SK-N-MC (cell line): ENCODE results near the gene RICTOR.

Experiments
- EZH2 ChIP-seq: fragments of 200-600 bp; sonication (generic); IDR thresholded peaks from one replicate; pipeline ENCODE4 v1.6.1; 2017; ENCODE audit warnings: antibody characterized with exemption
- FOXP2 ChIP-seq: optimal IDR thresholded peaks from 2 replicates; pipeline ENCODE3; 2011; ENCODE audit warnings: mild to moderate bottlenecking, moderate library complexity; ENCODE audit not compliant: insufficient read depth; ENCODE audit errors: extremely low read length, control extremely low read depth
- POLR2AphosphoS5 ChIP-seq: IDR thresholded peaks from 2 replicates; pipeline ENCODE4 v1.6.1; 2012; ENCODE audit warnings: mild to moderate bottlenecking, low read depth, low read length, borderline replicate concordance

- TF ChIP-seq POLR2AphosphoS5 (no peak), EZH2 (no peak), FOXP2 (no peak)
These were observed 152.0 kb downstream of the RICTOR start for GRCh38 chr5:38922199-38922598.
